ENCODE data around the gene PDIA3. TPM values are rescaled to one million over a fixed set of nuclear protein-coding genes. Genes with fewer than 3 reads are reported as not detected.
A peak's percentile ranks its signal among the peaks of the same experiment; 100 is the strongest.
"Not testable (repeated sequence)": the region's sequence is repeated elsewhere in the genome, so short reads cannot be mapped to it uniquely, and the experiment has no call there.

The PDIA3 gene
- 187 and 259 TPM in 2 replicates for total RNA-seq (2014; rRNA removed; shearing (Covaris generic))

GRCh38 chr15:43746245-43746902 is at the start of gene PDIA3:
PDIA3 (plus strand) TSS chr15:43746438; CDS start chr15:43746540, 102 bp downstream.
- peak; percentile 81 for DNase-seq (ENCODE audit: low spot score)

DNA sequence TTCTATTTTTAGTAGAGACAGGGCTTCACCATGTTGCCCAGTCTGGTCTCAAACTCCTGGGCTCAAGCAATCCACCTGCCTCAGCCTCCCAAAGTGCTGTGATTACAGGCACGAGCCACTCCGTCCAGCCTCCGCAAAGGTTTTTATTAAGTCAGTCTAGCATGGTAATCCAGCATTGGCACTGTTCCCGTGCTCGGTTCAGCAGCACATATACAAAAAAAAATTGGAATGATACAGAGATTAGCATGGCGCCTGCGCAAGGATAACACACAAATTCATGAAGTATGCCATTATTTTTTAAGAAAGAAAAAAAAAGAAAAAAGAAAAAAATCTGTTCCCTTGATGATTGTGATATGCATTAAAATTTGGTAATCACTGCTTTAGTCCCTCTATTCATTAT is 44.1 kb upstream of the PDIA3 start:
- DNase-seq (ENCODE audit: low spot score): no peak

- DNase-seq (ENCODE audit: low spot score): no peak
Measured at GRCh38 chr15:43702701-43703424, 43.4 kb upstream of the PDIA3 start.

GRCh38 chr15:43710431-43711131 is 35.7 kb upstream of the PDIA3 start:
- DNase-seq (ENCODE audit: low spot score): not testable (repeated sequence)

GRCh38 chr15:43723151-43723550 is 23.1 kb upstream of the PDIA3 start:
- DNase-seq (ENCODE audit: low spot score): no peak

DNA sequence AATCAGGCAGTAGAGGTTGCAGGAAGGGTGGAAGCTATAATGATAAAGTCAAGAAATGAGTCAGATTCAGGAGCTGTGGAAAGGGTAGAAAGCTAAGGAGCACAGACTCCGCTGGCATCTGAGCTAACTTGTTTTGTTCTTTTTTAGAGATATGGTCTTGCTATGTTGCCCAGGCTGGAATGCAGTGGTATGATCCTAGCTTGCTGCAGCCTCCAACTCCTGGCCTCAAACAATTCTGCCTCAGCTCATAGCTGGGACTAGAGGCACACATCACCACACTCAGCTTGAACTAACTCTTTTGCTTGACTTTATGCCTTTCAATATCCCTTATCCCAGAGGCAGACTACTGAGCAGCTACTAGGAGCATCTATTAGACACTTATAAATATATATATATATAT is 19.9 kb upstream of the PDIA3 start:
- DNase-seq (ENCODE audit: low spot score): not testable (repeated sequence)

- DNase-seq (ENCODE audit: low spot score): not testable (repeated sequence)
Measured at GRCh38 chr15:43728053-43728725, 18.0 kb upstream of the PDIA3 start.

DNA sequence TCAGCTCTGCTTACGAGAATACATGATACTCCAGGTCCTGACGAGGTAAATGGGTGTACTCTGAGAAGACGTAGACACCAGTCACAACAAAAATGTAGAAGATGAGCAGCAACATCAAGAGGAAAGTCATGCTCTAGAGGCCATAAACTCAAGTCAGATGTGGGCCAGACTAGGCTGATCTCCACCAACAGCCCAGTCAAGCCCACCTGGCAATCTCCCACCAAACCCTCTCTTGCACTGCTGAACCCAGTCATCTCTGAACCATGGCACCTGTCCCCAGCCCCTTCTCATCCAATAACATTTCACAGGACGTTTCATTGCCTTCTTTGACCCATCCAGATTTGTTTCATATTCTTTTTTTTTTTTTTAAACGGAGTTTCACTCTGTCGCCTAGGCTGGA is 10.8 kb upstream of the PDIA3 start:
- no peak for DNase-seq (ENCODE audit: low spot score)

DNA sequence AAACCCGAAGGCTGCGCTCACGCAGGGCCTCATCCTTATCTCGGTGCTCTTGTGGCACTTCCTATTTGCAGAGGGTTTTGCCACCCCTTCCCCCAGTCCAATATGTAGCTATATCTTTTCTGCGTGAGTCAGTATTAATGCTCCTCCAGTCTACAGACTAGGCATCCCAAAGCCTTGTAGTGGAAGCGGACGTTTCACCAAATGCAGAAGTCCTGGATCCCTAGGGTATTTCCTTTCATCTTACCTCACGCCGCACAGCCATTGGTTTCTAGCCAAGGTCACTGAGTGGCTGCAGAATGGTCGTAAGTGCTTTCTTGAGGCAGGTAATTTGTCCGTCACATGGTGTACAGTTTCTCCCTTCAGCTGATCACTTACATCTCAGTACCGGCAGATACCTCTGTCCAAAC is 668 bp downstream of the PDIA3 start:
- DNase-seq (ENCODE audit: low spot score): peak; percentile 5

DNA sequence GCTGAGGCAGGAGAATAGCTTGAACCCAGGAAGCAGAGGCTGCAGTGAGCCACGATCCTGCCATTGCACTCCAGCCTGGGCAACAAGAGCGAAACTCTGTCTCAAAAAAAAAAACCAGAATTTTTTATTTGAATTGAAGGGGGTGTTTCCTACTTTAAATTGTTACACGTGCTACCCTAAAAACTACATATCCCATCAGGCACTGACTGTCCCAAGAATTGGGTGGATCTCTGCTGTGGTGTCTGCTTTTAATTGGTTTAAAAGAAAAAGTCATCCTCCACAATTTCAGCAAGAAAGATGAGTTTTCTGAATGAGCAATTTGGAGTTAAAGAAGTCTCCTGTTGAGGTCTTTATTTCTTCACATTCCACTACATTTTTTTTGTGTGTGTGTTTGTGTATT is 2.1 kb downstream of the PDIA3 start:
- no peak for DNase-seq (ENCODE audit: low spot score)

GRCh38 chr15:43749690-43750345 is 3.6 kb downstream of the PDIA3 start:
- no peak for DNase-seq (ENCODE audit: low spot score)

GRCh38 chr15:43751885-43752284 is 5.6 kb downstream of the PDIA3 start:
- DNase-seq (ENCODE audit: low spot score): no peak

DNA sequence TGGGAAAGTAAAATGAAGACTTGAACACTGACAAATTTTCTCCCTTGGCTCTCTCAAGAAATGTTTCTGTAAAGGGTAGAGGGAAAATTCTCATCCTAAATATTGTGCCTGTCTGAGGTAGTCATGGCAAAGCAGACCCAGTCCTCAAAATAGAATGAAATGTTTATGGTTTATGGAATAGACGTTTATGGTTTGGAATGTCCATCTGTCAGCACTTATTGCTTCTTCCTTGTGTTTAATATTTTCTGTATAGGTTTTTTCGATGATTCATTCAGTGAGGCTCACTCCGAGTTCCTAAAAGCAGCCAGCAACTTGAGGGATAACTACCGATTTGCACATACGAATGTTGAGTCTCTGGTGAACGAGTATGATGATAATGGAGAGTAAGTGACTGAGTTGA is 16.6 kb downstream of the PDIA3 start:
- DNase-seq (ENCODE audit: low spot score): no peak

- no peak for DNase-seq (ENCODE audit: low spot score)
Measured at GRCh38 chr15:43763819-43764446, 17.7 kb downstream of the PDIA3 start.

DNA sequence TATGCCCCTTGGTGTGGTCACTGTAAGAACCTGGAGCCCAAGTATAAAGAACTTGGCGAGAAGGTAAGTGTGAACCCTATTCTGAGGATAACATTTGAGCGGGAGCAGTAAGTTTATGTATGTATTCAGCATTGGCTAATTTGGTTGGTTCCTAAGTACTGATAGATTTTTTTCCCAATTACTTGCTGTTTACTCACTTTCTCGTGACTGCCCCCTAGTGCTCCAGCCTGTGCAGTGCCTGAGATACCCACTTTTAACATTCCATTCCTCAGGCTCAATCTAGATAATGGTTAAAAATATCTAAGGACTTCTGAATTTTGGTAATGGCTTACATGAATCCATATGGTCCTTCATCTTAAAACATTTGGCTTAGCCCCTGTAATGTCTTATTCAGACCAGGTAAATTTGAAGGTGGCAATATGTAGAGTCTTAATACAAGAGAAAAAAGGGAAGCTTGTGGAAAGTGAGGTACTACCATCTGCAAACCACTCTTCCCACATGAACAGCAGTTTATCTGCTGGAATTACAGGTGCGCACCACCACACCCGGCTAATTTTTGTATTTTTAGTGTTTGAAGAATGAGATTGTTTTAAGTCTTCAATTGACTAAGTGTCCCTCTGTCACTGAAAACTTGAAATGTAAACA is 23.5 kb downstream of the PDIA3 start:
- DNase-seq (ENCODE audit: low spot score): peak; percentile 42

DNA sequence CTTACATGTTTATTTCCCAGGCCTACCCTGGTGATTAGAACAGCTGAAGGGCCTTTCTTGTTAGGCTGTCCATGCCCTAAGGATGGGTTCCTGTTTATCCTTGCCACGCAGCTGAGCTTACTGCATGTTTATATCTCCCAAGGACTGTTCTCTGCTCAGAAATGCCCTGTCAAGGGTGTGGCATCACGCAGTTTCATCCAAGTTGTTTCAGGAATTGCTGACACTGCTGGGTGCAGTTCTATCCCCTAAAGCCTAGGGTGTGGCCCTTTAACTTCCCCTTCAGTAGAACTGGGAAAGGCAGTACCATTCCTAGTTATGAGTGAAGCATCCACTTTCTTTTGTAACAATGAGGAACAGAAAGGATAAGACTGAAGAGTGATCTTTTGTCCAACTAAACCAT is 25.6 kb downstream of the PDIA3 start:
- no peak for DNase-seq (ENCODE audit: low spot score)

- no peak for DNase-seq (ENCODE audit: low spot score)
Measured at GRCh38 chr15:43772624-43773023, 26.4 kb downstream of the PDIA3 start.

DNA sequence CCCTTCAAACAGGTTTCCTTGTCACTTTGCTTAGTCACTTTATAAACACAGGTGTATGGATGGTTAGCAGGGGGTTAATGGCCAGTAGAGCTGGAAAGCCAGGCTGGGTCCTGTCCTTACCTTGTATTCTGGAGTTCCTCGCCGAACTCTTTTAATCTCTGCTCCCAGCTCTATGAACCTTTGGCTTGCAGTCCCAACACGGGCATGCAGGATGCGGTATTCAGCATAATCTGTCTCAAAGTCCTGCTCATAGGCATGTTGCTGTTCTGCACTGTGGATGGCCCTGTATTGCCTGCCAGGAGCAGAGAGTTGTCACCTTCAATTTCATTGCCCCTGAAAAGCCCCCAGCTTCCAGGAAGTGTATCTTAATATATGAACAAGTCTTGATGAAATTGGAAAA is 27.8 kb downstream of the PDIA3 start:
- DNase-seq (ENCODE audit: low spot score): no peak

DNA sequence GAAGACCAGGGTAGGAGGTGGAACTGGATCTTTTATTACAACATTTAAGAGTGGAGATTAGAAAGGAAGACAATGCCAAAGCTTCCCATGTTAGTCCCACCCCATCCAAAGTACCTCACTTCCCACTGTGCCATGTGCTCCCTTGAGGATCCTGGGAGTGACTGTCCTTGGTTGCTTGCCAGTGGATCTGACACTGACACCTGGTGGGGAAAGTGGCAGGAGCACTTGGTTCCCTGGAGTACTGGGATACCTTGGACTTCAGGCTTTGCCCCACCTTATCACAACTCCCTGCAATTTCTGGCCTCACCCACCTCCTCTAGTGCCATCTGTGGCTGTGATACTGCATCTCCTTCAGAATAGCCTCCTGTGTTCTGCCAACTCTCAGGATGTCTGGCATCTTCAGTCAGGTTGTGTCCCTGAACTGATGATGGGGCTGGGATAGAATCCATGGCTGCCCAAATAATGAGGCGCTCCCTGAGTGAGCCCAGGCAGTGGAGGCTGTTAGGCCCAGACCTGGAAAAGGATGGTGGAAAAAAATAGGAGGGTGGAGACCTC is 29.2 kb downstream of the PDIA3 start:
- DNase-seq (ENCODE audit: low spot score): peak; percentile 71

- DNase-seq (ENCODE audit: low spot score): no peak
Measured at GRCh38 chr15:43776101-43776717, 30.0 kb downstream of the PDIA3 start.
